ENCODE measurements around the gene C1orf141.

DNA sequence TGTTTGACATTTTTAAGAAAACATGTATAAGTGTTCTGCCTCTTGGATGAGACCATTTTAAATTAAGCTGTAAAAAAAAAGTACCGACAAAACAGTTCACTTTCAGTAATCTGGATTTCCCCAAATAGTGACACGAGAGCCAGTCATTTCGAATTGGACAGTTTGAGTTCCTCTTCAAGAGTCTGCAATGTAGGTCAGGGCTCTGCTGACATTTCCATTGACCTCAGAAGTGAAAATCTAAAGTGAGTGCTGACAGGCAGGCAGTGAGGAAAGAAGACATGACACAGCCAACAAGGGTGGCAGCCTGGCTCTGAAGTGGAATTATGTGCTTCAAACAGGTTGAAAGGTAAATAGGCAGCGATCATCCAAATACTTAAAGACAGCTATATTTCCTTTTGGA is 31.4 kb upstream of the C1orf141 start, which contains the start of gene IL23R:
- TF ChIP-seq, protein P1, sequence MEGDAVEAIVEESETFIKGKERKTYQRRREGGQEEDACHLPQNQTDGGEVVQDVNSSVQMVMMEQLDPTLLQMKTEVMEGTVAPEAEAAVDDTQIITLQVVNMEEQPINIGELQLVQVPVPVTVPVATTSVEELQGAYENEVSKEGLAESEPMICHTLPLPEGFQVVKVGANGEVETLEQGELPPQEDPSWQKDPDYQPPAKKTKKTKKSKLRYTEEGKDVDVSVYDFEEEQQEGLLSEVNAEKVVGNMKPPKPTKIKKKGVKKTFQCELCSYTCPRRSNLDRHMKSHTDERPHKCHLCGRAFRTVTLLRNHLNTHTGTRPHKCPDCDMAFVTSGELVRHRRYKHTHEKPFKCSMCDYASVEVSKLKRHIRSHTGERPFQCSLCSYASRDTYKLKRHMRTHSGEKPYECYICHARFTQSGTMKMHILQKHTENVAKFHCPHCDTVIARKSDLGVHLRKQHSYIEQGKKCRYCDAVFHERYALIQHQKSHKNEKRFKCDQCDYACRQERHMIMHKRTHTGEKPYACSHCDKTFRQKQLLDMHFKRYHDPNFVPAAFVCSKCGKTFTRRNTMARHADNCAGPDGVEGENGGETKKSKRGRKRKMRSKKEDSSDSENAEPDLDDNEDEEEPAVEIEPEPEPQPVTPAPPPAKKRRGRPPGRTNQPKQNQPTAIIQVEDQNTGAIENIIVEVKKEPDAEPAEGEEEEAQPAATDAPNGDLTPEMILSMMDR (IDR thresholded peaks at IDR 0.05), result no peak
- TF ChIP-seq EZH2 (IDR thresholded peaks at IDR 0.05; ENCODE audit: borderline replicate concordance, insufficient read depth, low read depth, low read length, poor library complexity, severe bottlenecking), result no peak

All from B cell (primary cell).